Fibroblast of lung (primary cell): ENCODE results near the gene PRR5L. TPM values are rescaled to one million over a fixed set of nuclear protein-coding genes. Genes with fewer than 3 reads are reported as not detected.
A peak's percentile ranks its signal among the peaks of the same experiment; 100 is the strongest.

Experiments used
- DNase-seq, 2 donors: peaks; one replicate each; pipeline versions ENCODE4 v3.0.0 to v3.0.0-alpha.2; 2010; ENCODE audit warnings: low read depth in 2 of 2
- H2AFZ ChIP-seq: 2 replicates; pipeline ENCODE4 v1.5.1; 2012; ENCODE audit warnings: low read length, control low read depth, inconsistent platforms
- H3K27ac ChIP-seq: 2 replicates; pipeline ENCODE4 v1.5.1; 2011; ENCODE audit warnings: low read length, control low read depth; ENCODE audit not compliant: insufficient read depth
- H3K27me3 ChIP-seq: 2 replicates; pipeline ENCODE4 v1.5.1; 2011; ENCODE audit warnings: mild to moderate bottlenecking, low read length; ENCODE audit not compliant: control insufficient read depth, insufficient read depth
- H3K36me3 ChIP-seq: 2 replicates; pipeline ENCODE4 v1.5.1; 2011; ENCODE audit warnings: low read length; ENCODE audit not compliant: control insufficient read depth, insufficient read depth
- H3K4me1 ChIP-seq: 2 replicates; pipeline ENCODE4 v1.5.1; 2011; ENCODE audit warnings: low read length; ENCODE audit not compliant: control insufficient read depth, insufficient read depth; ENCODE audit errors: extremely low read depth
- H3K4me2 ChIP-seq: 2 replicates; pipeline ENCODE4 v1.5.1; 2011; ENCODE audit warnings: low read length, control low read depth; ENCODE audit not compliant: insufficient read depth; ENCODE audit errors: extremely low read depth
- H3K4me3 ChIP-seq, 4 experiments: fragments of 200-600 bp in 1 of 4; sonication (generic) in 1 of 4; replicated peaks in 1 of 4; 2 replicates each; pipeline ENCODE4 v1.5.1; 2011 to 2016; ENCODE audit warnings: low read length in 4 of 4, low read depth in 3 of 4, mild to moderate bottlenecking in 3 of 4, control low read depth in 2 of 4, inconsistent platforms in 1 of 4, mixed read lengths in 1 of 4; ENCODE audit not compliant: insufficient read depth in 1 of 4; ENCODE audit errors: control extremely low read depth in 1 of 4
- H3K79me2 ChIP-seq: 2 replicates; pipeline ENCODE4 v1.5.1; 2012; ENCODE audit warnings: mild to moderate bottlenecking, low read length, inconsistent platforms; ENCODE audit not compliant: control insufficient read depth, insufficient read depth
- H3K9ac ChIP-seq: 2 replicates; pipeline ENCODE4 v1.5.1; 2011; ENCODE audit warnings: mild to moderate bottlenecking, low read length, control low read depth; ENCODE audit not compliant: insufficient read depth
- H3K9me3 ChIP-seq: 2 replicates; pipeline ENCODE4 v1.5.1; 2012; ENCODE audit warnings: low read depth, low read length; ENCODE audit not compliant: control insufficient read depth, insufficient read depth
- H4K20me1 ChIP-seq: 2 replicates; pipeline ENCODE4 v1.5.1; 2011; ENCODE audit warnings: low read length; ENCODE audit not compliant: control insufficient read depth, insufficient read depth; ENCODE audit errors: extremely low read depth
- CTCF ChIP-seq, 2 donors: IDR thresholded peaks in 1 of 2; conservative IDR thresholded peaks in 1 of 2; 1 replicate in 1 of 2; 2 replicates in 1 of 2; pipeline ENCODE4 v1.5.1; 2011 to 2012; ENCODE audit warnings: low read length in 2 of 2, control low read depth in 1 of 2, inconsistent platforms in 1 of 2, low read depth in 1 of 2, mild to moderate bottlenecking in 1 of 2
- EZH2 ChIP-seq: IDR thresholded peaks from 2 replicates; pipeline ENCODE4 v1.5.1; 2012; ENCODE audit warnings: low read length, control low read depth, mild to moderate bottlenecking; ENCODE audit errors: missing control alignments
- polyA plus RNA-seq, 2 donors: library from polyadenylated mRNA; depleted of rRNA in 1 of 2; stranded (reverse) in 1 of 2; unstranded in 1 of 2; fragments of >200 nt; gene quantifications; 2 replicates each; pipeline ENCODE4 v1.2.1, GENCODE V29; 2011 to 2012; ENCODE audit warnings: missing spikeins in 1 of 2
- total RNA-seq: library from RNA; depleted of rRNA; stranded (reverse); fragments of >200 nt; gene quantifications from 2 replicates; pipeline ENCODE4 v1.2.1, GENCODE V29; 2014

Gene PRR5L
- total and polyA plus RNA-seq, 2 donors (not counting 1 experiment from before 2014, with no cell fraction given), result 2.8 to 6.3 TPM

GRCh38 chr11:36376888-36377758, 81.0 kb downstream of the PRR5L start:
- no peaks in the 10 kb centered on the region for H3K36me3 ChIP-seq
- H3K27me3 ChIP-seq, result peaks cover 17% of the 10 kb centered on the region
- H3K9ac ChIP-seq, result peak overlapping the region; percentile 27
- H3K79me2 ChIP-seq, result no peaks in the 10 kb centered on the region
- peak in 1 of 2 donors; percentile 63 for DNase-seq
- H3K4me1 ChIP-seq, result peaks cover 2% of the 10 kb centered on the region
- H3K4me2 ChIP-seq, result peak overlapping the region; percentile 87
- no peaks in the 10 kb centered on the region for H3K9me3 ChIP-seq
- peak; percentile 23 for TF ChIP-seq EZH2
- peak; percentile 39 to 51 for TF ChIP-seq CTCF (conservative IDR thresholded peaks at IDR 0.05 in 1 of 2, IDR thresholded peaks at IDR 0.05 in 1 of 2; ENCODE audit: low read depth in 1 of 2, low read length in 2 of 2)
- peak overlapping the region; percentile 49 to 58 (median 53) for H3K4me3 ChIP-seq
- no peak overlapping the region for H3K27ac ChIP-seq
- peak overlapping the region; percentile 51 for H2AFZ ChIP-seq
- H4K20me1 ChIP-seq, result no peaks in the 10 kb centered on the region

GRCh38 chr11:36377759-36378564, 81.9 kb downstream of the PRR5L start:
- peaks cover 2% of the 10 kb centered on the region for H3K4me1 ChIP-seq
- peak overlapping the region; percentile 87 for H3K4me2 ChIP-seq
- no peaks in the 10 kb centered on the region for H3K36me3 ChIP-seq
- H3K79me2 ChIP-seq, result no peaks in the 10 kb centered on the region
- no peaks in the 10 kb centered on the region for H4K20me1 ChIP-seq
- no peak for DNase-seq
- peak overlapping the region; percentile 45 to 57 (median 49) for H3K4me3 ChIP-seq
- no peaks in the 10 kb centered on the region for H3K9me3 ChIP-seq
- no peak for TF ChIP-seq EZH2
- no peak for TF ChIP-seq CTCF (conservative IDR thresholded peaks at IDR 0.05 in 1 of 2, IDR thresholded peaks at IDR 0.05 in 1 of 2; ENCODE audit: low read depth in 1 of 2, low read length in 2 of 2)
- H2AFZ ChIP-seq, result no peak overlapping the region
- no peak overlapping the region for H3K9ac ChIP-seq
- no peak overlapping the region for H3K27ac ChIP-seq
- H3K27me3 ChIP-seq, result peaks cover 17% of the 10 kb centered on the region

GRCh38 chr11:36379653-36380052, 83.6 kb downstream of the PRR5L start:
- TF ChIP-seq EZH2 (no peak), CTCF (conservative IDR thresholded peaks at IDR 0.05 in 1 of 2, IDR thresholded peaks at IDR 0.05 in 1 of 2; ENCODE audit: low read depth in 1 of 2, low read length in 2 of 2) (no peak)
- H4K20me1 ChIP-seq, result no peaks in the 10 kb centered on the region
- H3K4me3 ChIP-seq, result no peak overlapping the region
- H3K9ac ChIP-seq, result no peak overlapping the region
- no peak overlapping the region for H3K4me2 ChIP-seq
- DNase-seq, result no peak
- no peak overlapping the region for H3K27ac ChIP-seq
- no peak overlapping the region for H2AFZ ChIP-seq
- no peaks in the 10 kb centered on the region for H3K79me2 ChIP-seq
- no peaks in the 10 kb centered on the region for H3K36me3 ChIP-seq
- peaks cover 2% of the 10 kb centered on the region for H3K4me1 ChIP-seq
- peaks cover 17% of the 10 kb centered on the region for H3K27me3 ChIP-seq
- no peaks in the 10 kb centered on the region for H3K9me3 ChIP-seq
